Erythroblast (primary cell): Measurements from ENCODE around the gene SLC24A3.

Experiments
- DNase-seq, 2 experiments: peaks; one replicate each; lab custom pipeline; 2025; lab: John Stamatoyannopoulos, UW
- GATA1 ChIP-seq: IDR thresholded peaks from 2 replicates; pipeline ENCODE4 v1.6.1; 2011; ENCODE audit warnings: low read depth, mild to moderate bottlenecking, control low read depth, low read length, moderate library complexity
- POLR2A ChIP-seq: IDR thresholded peaks from 2 replicates; pipeline ENCODE4 v1.6.1; 2011; ENCODE audit warnings: mild to moderate bottlenecking, low read length

The SLC24A3 gene

GRCh38 chr20:19493794-19494495 is 281.5 kb downstream of the SLC24A3 start:
- no peak for DNase-seq
- no peak for TF ChIP-seq GATA1
- TF ChIP-seq POLR2A = no peak

GRCh38 chr20:19495905-19496703 is 283.7 kb downstream of the SLC24A3 start:
- no peak for DNase-seq

GRCh38 chr20:19497064-19497463 is 284.6 kb downstream of the SLC24A3 start:
- DNase-seq = no peak
- no peak for TF ChIP-seq GATA1

More at GRCh38 chr20:19495905-19496703, 283.7 kb downstream of the SLC24A3 start:
- TF ChIP-seq GATA1 (no peak), POLR2A (no peak)

- TF ChIP-seq GATA1 (no peak), POLR2A (no peak)
- no peak for DNase-seq
Observed at GRCh38 chr20:19498756-19499155, 286.3 kb downstream of the SLC24A3 start.

GRCh38 chr20:19501476-19502115 is 289.2 kb downstream of the SLC24A3 start:
- TF ChIP-seq POLR2A (no peak), GATA1 (no peak)
- DNase-seq = no peak

- TF ChIP-seq GATA1 (no peak), POLR2A (no peak)
Observed at GRCh38 chr20:19502169-19502568, 289.7 kb downstream of the SLC24A3 start.

GRCh38 chr20:19504251-19504650 is 291.8 kb downstream of the SLC24A3 start:
- DNase-seq = no peak
- TF ChIP-seq GATA1 = no peak
- no peak for TF ChIP-seq POLR2A

More at GRCh38 chr20:19502169-19502568, 289.7 kb downstream of the SLC24A3 start:
- DNase-seq = no peak

- DNase-seq = no peak
Observed at GRCh38 chr20:19506021-19506420, 293.6 kb downstream of the SLC24A3 start.

GRCh38 chr20:19508449-19508848 is 296.0 kb downstream of the SLC24A3 start:
- TF ChIP-seq GATA1 (no peak), POLR2A (no peak)
- DNase-seq = no peak

More at GRCh38 chr20:19506021-19506420, 293.6 kb downstream of the SLC24A3 start:
- no peak for TF ChIP-seq GATA1
- TF ChIP-seq POLR2A = no peak

- TF ChIP-seq POLR2A (no peak), GATA1 (no peak)
- DNase-seq = peak; percentile 85 to 95
Observed at GRCh38 chr20:19510611-19511010, 298.2 kb downstream of the SLC24A3 start.

- peak in 1 of 2 experiments; percentile 8 for DNase-seq
- TF ChIP-seq POLR2A (no peak), GATA1 (no peak)
Observed at GRCh38 chr20:19511931-19512330, 299.5 kb downstream of the SLC24A3 start.

GRCh38 chr20:19512886-19513677 is 300.6 kb downstream of the SLC24A3 start:
- TF ChIP-seq POLR2A (no peak), GATA1 (no peak)
- DNase-seq = no peak

- no peak for TF ChIP-seq GATA1
- no peak for TF ChIP-seq POLR2A
- DNase-seq = no peak
Observed at GRCh38 chr20:19515074-19515473, 302.6 kb downstream of the SLC24A3 start.

- TF ChIP-seq GATA1 (no peak), POLR2A (no peak)
- no peak for DNase-seq
Observed at GRCh38 chr20:19519466-19519865, 307.0 kb downstream of the SLC24A3 start.
